Measurements from ENCODE around the gene NIT2. TPM values are rescaled to one million over a fixed set of nuclear protein-coding genes. Genes with fewer than 3 reads are reported as not detected.

The NIT2 gene
- total and polyA plus RNA-seq, 9 of the 15 experiments (the other 6 are each of a cell fraction or from before 2014, with no cell fraction given) = 11.4 to 62.2 (median 22.1) TPM

DNA sequence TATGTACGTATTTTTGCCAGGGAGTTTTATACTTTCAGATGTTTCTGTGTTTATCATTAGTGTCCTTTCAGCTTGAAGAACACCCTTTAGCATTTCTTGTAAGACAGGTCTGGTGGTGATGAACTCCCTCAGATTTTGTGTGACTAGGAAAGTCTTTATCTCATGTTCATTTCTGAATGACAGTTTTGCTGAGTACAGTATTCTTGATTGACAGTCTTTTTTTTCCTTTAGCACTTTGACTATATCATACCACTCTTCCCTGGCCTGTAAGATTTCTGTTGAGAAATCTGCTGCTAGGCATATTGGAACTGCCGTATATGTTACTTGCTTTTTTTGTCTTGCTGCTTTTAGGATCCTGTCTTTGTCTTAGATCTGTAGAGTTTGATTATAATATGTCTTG is 72.6 kb downstream of the NIT2 start:
- Histone ChIP-seq H3K4me3 (no peak overlapping the region), H3K79me2 (ENCODE audit: control insufficient read depth, insufficient read depth, low read length) (peaks cover 59% of the 10 kb centered on the region), H3K27me3 (ENCODE audit: control insufficient read depth in 2 of 2, insufficient read depth in 2 of 2, low read length in 2 of 2) (no peaks in the 10 kb centered on the region), H3K9ac (ENCODE audit: insufficient read depth in 1 of 2, low read depth in 2 of 2, low read length in 2 of 2) (no peak overlapping the region), H3K36me3 (ENCODE audit: control insufficient read depth, insufficient read depth, low read length) (no peaks in the 10 kb centered on the region), H3K9me3 (replicated peaks; ENCODE audit: control insufficient read depth, insufficient read depth, low read depth, low read length) (no peaks in the 10 kb centered on the region), H4K20me1 (replicated peaks; ENCODE audit: control insufficient read depth, insufficient read depth, low read length) (no peaks in the 10 kb centered on the region), H3K27ac (ENCODE audit: extremely low read depth, low read depth, low read length) (no peak overlapping the region), H3K4me2 (ENCODE audit: insufficient read depth, low read length) (no peak overlapping the region), H3K4me1 (replicated peaks in 1 of 2; ENCODE audit: control insufficient read depth in 2 of 2, insufficient read depth in 2 of 2, low read length in 2 of 2) (no peaks in the 10 kb centered on the region), H3K9me1 (ENCODE audit: control insufficient read depth, insufficient read depth, low read length) (no peaks in the 10 kb centered on the region), H2AFZ (ENCODE audit: low read depth, low read length) (no peak overlapping the region)
- ChIA-PET CTCF (ENCODE audit: low intra/inter-chr PET ratio) (no interaction called here), POLR2A (interaction anchor here (0.8 kb wide), 1 partner anchor 17 kb away, joined by 3 read pairs; no protein-coding TSS in a partner anchor)
- intact Hi-C loops (cut with micrococcal nuclease) = loop anchor here (10.0 kb wide), 2 partner anchors 298 to 1278 kb away; partner anchors contain the start of genes RPL24 and TFG
- DNase-seq (ENCODE audit: extremely low read depth in 1 of 4, low spot score in 3 of 4) = no peak
- no peak for ATAC-seq
- no TSS peak for BruUV-seq (replicated peaks)
- in situ Hi-C loops (cut with MboI) = no loop called here
- WGBS (ENCODE audit: insufficient coverage, low coverage, missing lambda C conversion rate) = 100% methylated on average over 2 of the region's 2 CpGs
- TF ChIP-seq, protein P1, sequence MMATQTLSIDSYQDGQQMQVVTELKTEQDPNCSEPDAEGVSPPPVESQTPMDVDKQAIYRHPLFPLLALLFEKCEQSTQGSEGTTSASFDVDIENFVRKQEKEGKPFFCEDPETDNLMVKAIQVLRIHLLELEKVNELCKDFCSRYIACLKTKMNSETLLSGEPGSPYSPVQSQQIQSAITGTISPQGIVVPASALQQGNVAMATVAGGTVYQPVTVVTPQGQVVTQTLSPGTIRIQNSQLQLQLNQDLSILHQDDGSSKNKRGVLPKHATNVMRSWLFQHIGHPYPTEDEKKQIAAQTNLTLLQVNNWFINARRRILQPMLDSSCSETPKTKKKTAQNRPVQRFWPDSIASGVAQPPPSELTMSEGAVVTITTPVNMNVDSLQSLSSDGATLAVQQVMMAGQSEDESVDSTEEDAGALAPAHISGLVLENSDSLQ (IDR thresholded peaks at IDR 0.05) = peak; percentile 77
- TF ChIP-seq C11orf30 (IDR thresholded peaks at IDR 0.05; ENCODE audit: low read depth) (0 out of 2 replicates have a peak, but pooled peaks have one; percentile 20), ZNF316 (IDR thresholded peaks at IDR 0.05) (peak; percentile 65), CCAR2 (IDR thresholded peaks at IDR 0.05; ENCODE audit: low read depth, low read length) (no peak), ZNF23 (CRISPR knock-in tag; IDR thresholded peaks at IDR 0.05) (no peak), MEIS2 (IDR thresholded peaks at IDR 0.05; ENCODE audit: partially characterized antibody) (peak; percentile 19)
- FAIRE-seq = no peak
